ENCODE results near the gene FAR2. TPM values are rescaled to one million over a fixed set of nuclear protein-coding genes. Genes with fewer than 3 reads are reported as not detected.

Gene FAR2
- total RNA-seq, 2 experiments from 2014 or later = 0.53 to 1.6 TPM

- POLR2A ChIA-PET = no interaction called here
- Histone ChIP-seq H3K4me1 (ENCODE audit: insufficient read depth, low read length) (peaks cover 4% of the 10 kb centered on the region), H3K4me3 (ENCODE audit: low read length) (no peak overlapping the region), H3K27me3 (ENCODE audit: control insufficient read depth in 1 of 2, insufficient read depth in 2 of 2, low read length in 2 of 2) (no peaks in the 10 kb centered on the region), H3K36me3 (ENCODE audit: insufficient read depth, low read length) (no peaks in the 10 kb centered on the region), H3K27ac (ENCODE audit: low read depth in 1 of 2, low read length in 2 of 2) (no peak overlapping the region), H3K9me3 (ENCODE audit: control insufficient read depth in 1 of 2, insufficient read depth in 1 of 2, low read length in 2 of 2) (peaks cover 0 to 3% of the 10 kb centered on the region in 2 experiments)
- intact Hi-C loops (cut with DNase I, micrococcal nuclease) = no loop called here
- Mint-ChIP-seq H3K36me3 (ENCODE audit: low read depth) (no peaks in the 10 kb centered on the region), H3K27ac (no peak overlapping the region), H3K4me1 (ENCODE audit: low read depth) (peaks cover 7% of the 10 kb centered on the region), H3K4me3 (no peak overlapping the region), H3K9me3 (peaks cover 2% of the 10 kb centered on the region), H3K27me3 (no peaks in the 10 kb centered on the region)
- no peak for TF ChIP-seq CTCF (IDR thresholded peaks at IDR 0.05)
- CTCF ChIA-PET = no interaction called here
- no peak for DNase-seq
- no peak for ATAC-seq (ENCODE audit: poor library complexity)
Measured at GRCh38 chr12:29238822-29239291, 89.8 kb downstream of the FAR2 start.

GRCh38 chr12:29239336-29239735, 90.3 kb downstream of the FAR2 start:
- ATAC-seq (ENCODE audit: poor library complexity) = no peak
- Mint-ChIP-seq H3K27me3 (no peaks in the 10 kb centered on the region), H3K36me3 (ENCODE audit: low read depth) (no peaks in the 10 kb centered on the region), H3K4me1 (ENCODE audit: low read depth) (peaks cover 7% of the 10 kb centered on the region), H3K27ac (no peak overlapping the region), H3K9me3 (peaks cover 2% of the 10 kb centered on the region), H3K4me3 (no peak overlapping the region)
- intact Hi-C loops (cut with DNase I, micrococcal nuclease) = no loop called here
- Histone ChIP-seq H3K36me3 (ENCODE audit: insufficient read depth, low read length) (no peaks in the 10 kb centered on the region), H3K27me3 (ENCODE audit: control insufficient read depth in 1 of 2, insufficient read depth in 2 of 2, low read length in 2 of 2) (no peaks in the 10 kb centered on the region), H3K9me3 (ENCODE audit: control insufficient read depth in 1 of 2, insufficient read depth in 1 of 2, low read length in 2 of 2) (peaks cover 0 to 3% of the 10 kb centered on the region in 2 experiments), H3K4me3 (ENCODE audit: low read length) (no peak overlapping the region), H3K4me1 (ENCODE audit: insufficient read depth, low read length) (peaks cover 4% of the 10 kb centered on the region), H3K27ac (ENCODE audit: low read depth in 1 of 2, low read length in 2 of 2) (no peak overlapping the region)
- POLR2A ChIA-PET = no interaction called here
- TF ChIP-seq CTCF (IDR thresholded peaks at IDR 0.05) = no peak
- CTCF ChIA-PET = no interaction called here
- no peak for DNase-seq

- Histone ChIP-seq H3K27me3 (ENCODE audit: control insufficient read depth in 1 of 2, insufficient read depth in 2 of 2, low read length in 2 of 2) (no peaks in the 10 kb centered on the region), H3K36me3 (ENCODE audit: insufficient read depth, low read length) (no peaks in the 10 kb centered on the region), H3K27ac (ENCODE audit: low read depth in 1 of 2, low read length in 2 of 2) (no peak overlapping the region), H3K9me3 (ENCODE audit: control insufficient read depth in 1 of 2, insufficient read depth in 1 of 2, low read length in 2 of 2) (peaks cover 0 to 7% of the 10 kb centered on the region in 2 experiments), H3K4me3 (ENCODE audit: low read length) (no peak overlapping the region), H3K4me1 (ENCODE audit: insufficient read depth, low read length) (peaks cover 4% of the 10 kb centered on the region)
- Mint-ChIP-seq H3K36me3 (ENCODE audit: low read depth) (no peaks in the 10 kb centered on the region), H3K27me3 (no peaks in the 10 kb centered on the region), H3K27ac (no peak overlapping the region), H3K4me1 (ENCODE audit: low read depth) (peaks cover 7% of the 10 kb centered on the region), H3K9me3 (peaks cover 2% of the 10 kb centered on the region), H3K4me3 (no peak overlapping the region)
- intact Hi-C loops (cut with DNase I, micrococcal nuclease) = no loop called here
- ATAC-seq (ENCODE audit: poor library complexity) (no peak), DNase-seq (no peak)
- TF ChIP-seq CTCF (IDR thresholded peaks at IDR 0.05) = no peak
- ChIA-PET CTCF (no interaction called here), POLR2A (no interaction called here)
Measured at GRCh38 chr12:29240441-29240840, 91.4 kb downstream of the FAR2 start.

All from CD4-positive, alpha-beta T cell (primary cell).